Mesendoderm (in vitro differentiated cells): ENCODE measurements around the gene FOXP1.
A peak's percentile ranks its signal among the peaks of the same experiment; 100 is the strongest.

ENCODE experiments used
- DNase-seq: peaks from one replicate; pipeline ENCODE4 v3.0.0; 2013
- H2AK5ac ChIP-seq: 2 replicates; pipeline ENCODE4 v1.6.1; 2013; ENCODE audit warnings: low read length, inconsistent platforms
- H2BK120ac ChIP-seq: 2 replicates; pipeline ENCODE4 v1.6.1; 2013; ENCODE audit warnings: low read depth, mild to moderate bottlenecking, low read length, moderate library complexity, mixed read lengths
- H2BK15ac ChIP-seq: replicated peaks from 2 replicates; pipeline ENCODE4 v1.6.1; 2013; ENCODE audit warnings: low read depth, mild to moderate bottlenecking, moderate library complexity
- H2BK5ac ChIP-seq: 2 replicates; pipeline ENCODE4 v1.6.1; 2013; ENCODE audit warnings: low read length, inconsistent platforms
- H3K18ac ChIP-seq: 2 replicates; pipeline ENCODE4 v1.6.1; 2013; ENCODE audit warnings: mild to moderate bottlenecking, low read length, mixed read lengths
- H3K23ac ChIP-seq: one replicate; pipeline ENCODE4 v1.6.1; 2013; ENCODE audit warnings: low read length
- H3K27ac ChIP-seq: 2 replicates; pipeline ENCODE4 v1.5.1; 2013; ENCODE audit warnings: low read depth, mild to moderate bottlenecking, inconsistent platforms, low read length, moderate library complexity
- H3K27me3 ChIP-seq: 2 replicates; pipeline ENCODE4 v1.6.1; 2013; ENCODE audit warnings: low read length, control low read depth, mild to moderate bottlenecking, inconsistent platforms; ENCODE audit not compliant: insufficient read depth, poor library complexity
- H3K36me3 ChIP-seq: 2 replicates; pipeline ENCODE4 v1.6.1; 2013; ENCODE audit warnings: low read length, inconsistent platforms; ENCODE audit not compliant: control insufficient read depth, insufficient read depth
- H3K4ac ChIP-seq: one replicate; pipeline ENCODE4 v1.6.1; 2013; ENCODE audit warnings: low read depth, mild to moderate bottlenecking, low read length, moderate library complexity
- H3K4me1 ChIP-seq: 2 replicates; pipeline ENCODE4 v1.6.1; 2013; ENCODE audit warnings: low read depth, low read length, inconsistent platforms; ENCODE audit not compliant: control insufficient read depth
- H3K4me2 ChIP-seq: 2 replicates; pipeline ENCODE4 v1.6.1; 2013; ENCODE audit warnings: low read length
- H3K4me3 ChIP-seq: 2 replicates; pipeline ENCODE4 v1.5.1; 2013; ENCODE audit warnings: mild to moderate bottlenecking, low read length
- H3K56ac ChIP-seq: one replicate; pipeline ENCODE4 v1.6.1; 2013; ENCODE audit warnings: low read length
- H3K79me1 ChIP-seq: 2 replicates; pipeline ENCODE4 v1.6.1; 2013; ENCODE audit warnings: low read length, inconsistent platforms
- H3K79me2 ChIP-seq: 2 replicates; pipeline ENCODE4 v1.6.1; 2013; ENCODE audit warnings: mild to moderate bottlenecking, low read length; ENCODE audit not compliant: control insufficient read depth, insufficient read depth
- H3K9ac ChIP-seq: 2 replicates; pipeline ENCODE4 v1.6.1; 2013; ENCODE audit warnings: low read length, inconsistent platforms
- H4K5ac ChIP-seq: one replicate; pipeline ENCODE4 v1.6.1; 2013; ENCODE audit warnings: low read length
- H4K8ac ChIP-seq: one replicate; pipeline ENCODE4 v1.6.1; 2013; ENCODE audit warnings: low read depth, mild to moderate bottlenecking, control low read depth, low read length, moderate library complexity
- WGBS: extraction: QIAGEN DNeasy Blood & Tissue Kit; methylation state at CpG from one replicate; pipeline ENCODE4 v1.1.7; 2013; ENCODE audit warnings: low lambda C conversion rate, missing lambda C conversion rate; ENCODE audit not compliant: insufficient coverage; ENCODE audit errors: extremely low coverage; 5-methylcytosine and 5-hydroxymethylcytosine counted together

Gene FOXP1

GRCh38 chr3:71468311-71469137 lies 115.0 kb downstream of the FOXP1 start:
- no peak overlapping the region for H4K8ac ChIP-seq
- H3K79me1 ChIP-seq = no peaks in the 10 kb centered on the region
- no peak overlapping the region for H3K56ac ChIP-seq
- H2BK15ac ChIP-seq = no peak overlapping the region
- no peak overlapping the region for H3K4me2 ChIP-seq
- H3K27ac ChIP-seq = no peak overlapping the region
- peak; percentile 38 for DNase-seq
- no peak overlapping the region for H2AK5ac ChIP-seq
- peak overlapping the region; percentile 8 for H3K18ac ChIP-seq
- H3K4me3 ChIP-seq = no peak overlapping the region
- H3K79me2 ChIP-seq = no peaks in the 10 kb centered on the region
- H2BK5ac ChIP-seq = no peak overlapping the region
- H3K23ac ChIP-seq = no peak overlapping the region
- no peaks in the 10 kb centered on the region for H3K36me3 ChIP-seq
- no peaks in the 10 kb centered on the region for H3K27me3 ChIP-seq
- no peak overlapping the region for H3K4ac ChIP-seq
- no peak overlapping the region for H2BK120ac ChIP-seq
- H3K4me1 ChIP-seq = no peaks in the 10 kb centered on the region
- no CpG with 5 or more reads among the region's 12 CpGs for WGBS
- H4K5ac ChIP-seq = no peak overlapping the region
- H3K9ac ChIP-seq = no peak overlapping the region

GRCh38 chr3:71466483-71466882 lies 117.0 kb downstream of the FOXP1 start:
- no peak overlapping the region for H3K27ac ChIP-seq
- no peak overlapping the region for H4K5ac ChIP-seq
- H3K36me3 ChIP-seq = no peaks in the 10 kb centered on the region
- H2BK5ac ChIP-seq = no peak overlapping the region
- no peaks in the 10 kb centered on the region for H3K79me1 ChIP-seq
- no peaks in the 10 kb centered on the region for H3K4me1 ChIP-seq
- no peak overlapping the region for H2BK15ac ChIP-seq
- H4K8ac ChIP-seq = no peak overlapping the region
- H3K4ac ChIP-seq = no peak overlapping the region
- H2BK120ac ChIP-seq = no peak overlapping the region
- WGBS = no CpG with 5 or more reads among the region's 10 CpGs
- no peaks in the 10 kb centered on the region for H3K79me2 ChIP-seq
- H3K27me3 ChIP-seq = no peaks in the 10 kb centered on the region
- H2AK5ac ChIP-seq = no peak overlapping the region
- no peak overlapping the region for H3K4me2 ChIP-seq
- no peak overlapping the region for H3K18ac ChIP-seq
- no peak overlapping the region for H3K4me3 ChIP-seq
- H3K23ac ChIP-seq = no peak overlapping the region
- H3K56ac ChIP-seq = no peak overlapping the region
- H3K9ac ChIP-seq = no peak overlapping the region
- DNase-seq = no peak

GRCh38 chr3:71465371-71466036 lies 118.0 kb downstream of the FOXP1 start:
- no peak overlapping the region for H4K8ac ChIP-seq
- no peak overlapping the region for H2BK15ac ChIP-seq
- H3K18ac ChIP-seq = no peak overlapping the region
- H3K56ac ChIP-seq = no peak overlapping the region
- no peaks in the 10 kb centered on the region for H3K27me3 ChIP-seq
- no peak overlapping the region for H3K4ac ChIP-seq
- H4K5ac ChIP-seq = no peak overlapping the region
- no peak overlapping the region for H3K23ac ChIP-seq
- H3K4me3 ChIP-seq = no peak overlapping the region
- H2BK120ac ChIP-seq = no peak overlapping the region
- DNase-seq = no peak
- H3K4me1 ChIP-seq = no peaks in the 10 kb centered on the region
- H3K4me2 ChIP-seq = no peak overlapping the region
- H2BK5ac ChIP-seq = no peak overlapping the region
- H2AK5ac ChIP-seq = no peak overlapping the region
- no peak overlapping the region for H3K9ac ChIP-seq
- no peaks in the 10 kb centered on the region for H3K79me2 ChIP-seq
- H3K27ac ChIP-seq = no peak overlapping the region
- H3K36me3 ChIP-seq = no peaks in the 10 kb centered on the region
- no CpG with 5 or more reads among the region's 13 CpGs for WGBS
- H3K79me1 ChIP-seq = no peaks in the 10 kb centered on the region

GRCh38 chr3:71464613-71465012 lies 118.9 kb downstream of the FOXP1 start:
- Histone ChIP-seq H3K27ac (no peak overlapping the region), H2BK15ac (no peak overlapping the region), H2BK120ac (no peak overlapping the region), H3K36me3 (no peaks in the 10 kb centered on the region), H3K4me3 (no peak overlapping the region), H3K27me3 (no peaks in the 10 kb centered on the region), H3K4me1 (no peaks in the 10 kb centered on the region), H3K4me2 (no peak overlapping the region), H3K56ac (no peak overlapping the region), H3K18ac (no peak overlapping the region), H2BK5ac (no peak overlapping the region), H2AK5ac (no peak overlapping the region), H4K5ac (no peak overlapping the region), H3K23ac (no peak overlapping the region), H3K9ac (no peak overlapping the region), H3K4ac (no peak overlapping the region), H4K8ac (no peak overlapping the region), H3K79me1 (no peaks in the 10 kb centered on the region), H3K79me2 (no peaks in the 10 kb centered on the region)
- no peak for DNase-seq
- no CpG with 5 or more reads among the region's 2 CpGs for WGBS

GRCh38 chr3:71463617-71464016 lies 119.9 kb downstream of the FOXP1 start:
- Histone ChIP-seq H2BK120ac (no peak overlapping the region), H3K4me1 (no peaks in the 10 kb centered on the region), H3K36me3 (no peaks in the 10 kb centered on the region), H3K4me2 (no peak overlapping the region), H3K27me3 (no peaks in the 10 kb centered on the region), H3K9ac (no peak overlapping the region), H3K4ac (no peak overlapping the region), H4K8ac (no peak overlapping the region), H3K4me3 (no peak overlapping the region), H3K27ac (no peak overlapping the region), H2BK5ac (no peak overlapping the region), H2AK5ac (no peak overlapping the region), H4K5ac (no peak overlapping the region), H2BK15ac (no peak overlapping the region), H3K18ac (no peak overlapping the region), H3K23ac (no peak overlapping the region), H3K79me2 (no peaks in the 10 kb centered on the region), H3K56ac (no peak overlapping the region), H3K79me1 (no peaks in the 10 kb centered on the region)
- DNase-seq = no peak
- WGBS = no CpG with 5 or more reads among the region's 3 CpGs
